GM12878 (cell line): ENCODE measurements around the gene TELO2. TPM values are rescaled to one million over a fixed set of nuclear protein-coding genes. Genes with fewer than 3 reads are reported as not detected.

Experiments used
- ATAC-seq: fragments of 200-7000 bp; cut with Tn5 transposase; 3 replicates; pipeline ENCODE4 v1.9.1; 2020; ENCODE audit warnings: mild to moderate bottlenecking, moderate library complexity
- BruUV-seq: library from RNA; stranded (reverse); fragments of 400-500 nt; replicated peaks from 2 replicates; lab custom pipeline; 2021; lab: Mats Ljungman, UMichigan
- CTCF ChIA-PET: fragments of 300-600 bp; sonication (Branson Sonifier 250); formaldehyde crosslinking; extraction: SDS; loops from one replicate; lab custom pipeline; 2021; ENCODE audit warnings: inconsistent platforms; lab: Yijun Ruan, JAX
- POLR2A ChIA-PET: fragments of 350-600 bp; formaldehyde crosslinking; extraction: SDS; loops from one replicate; lab custom pipeline; 2021; ENCODE audit warnings: inconsistent platforms; lab: Charles Lee
- RAD21 ChIA-PET: fragments of 300-600 bp; sonication (Branson Sonifier 250); formaldehyde crosslinking; loops from one replicate; lab custom pipeline; 2023; ENCODE audit warnings: antibody characterized with exemption; ENCODE audit not compliant: unreplicated experiment; lab: Charles Lee
- SMC1A ChIA-PET: fragments of 300-600 bp; sonication (Branson Sonifier 250); formaldehyde crosslinking; loops from one replicate; lab custom pipeline; 2023; ENCODE audit not compliant: unreplicated experiment, uncharacterized antibody; lab: Charles Lee
- DNase-seq: peaks from one replicate; pipeline ENCODE4 v3.0.0-alpha.2; 2011; ENCODE audit warnings: low read depth, low spot score
- FAIRE-seq: peaks from 3 replicates; lab custom pipeline; 2011; peaks lifted over from hg19 to GRCh38; lab: Jason Lieb, UNC
- H2AFZ ChIP-seq: 2 replicates; pipeline ENCODE4 v1.6.0; 2011; ENCODE audit warnings: low read depth, low read length, control low read depth; ENCODE audit not compliant: control insufficient read depth
- H3K27ac ChIP-seq: 2 replicates; pipeline ENCODE4 v1.5.1; 2011; ENCODE audit warnings: control low read depth; ENCODE audit not compliant: control insufficient read depth, insufficient read depth
- H3K27me3 ChIP-seq, 2 experiments: replicated peaks in 1 of 2; 2 replicates each; pipeline versions ENCODE4 v1.6.0 to v1.6.1; 2011; ENCODE audit warnings: low read length in 1 of 2; ENCODE audit not compliant: control insufficient read depth in 2 of 2, insufficient read depth in 2 of 2
- H3K36me3 ChIP-seq, 2 experiments: 2 replicates each; pipeline ENCODE4 v1.5.1; 2011; ENCODE audit warnings: low read length in 1 of 2; ENCODE audit not compliant: control insufficient read depth in 2 of 2, insufficient read depth in 2 of 2
- H3K4me1 ChIP-seq: 2 replicates; pipeline ENCODE4 v1.6.1; 2011; ENCODE audit warnings: mild to moderate bottlenecking, low read length, moderate library complexity, mixed read lengths; ENCODE audit not compliant: control insufficient read depth, insufficient read depth
- H3K4me2 ChIP-seq: 2 replicates; pipeline ENCODE4 v1.6.0; 2011; ENCODE audit warnings: control low read depth; ENCODE audit not compliant: control insufficient read depth, insufficient read depth
- H3K4me3 ChIP-seq: fragments of 200-600 bp; sonication (generic); 2 replicates; pipeline ENCODE4 v1.5.1; 2016
- H3K79me2 ChIP-seq: 2 replicates; pipeline ENCODE4 v1.6.0; 2011; ENCODE audit warnings: low read length; ENCODE audit not compliant: control insufficient read depth, insufficient read depth
- H3K9ac ChIP-seq: 2 replicates; pipeline ENCODE4 v1.8.0; 2011; ENCODE audit warnings: low read length, control low read depth, mixed read lengths; ENCODE audit not compliant: control insufficient read depth, insufficient read depth
- H3K9me3 ChIP-seq: replicated peaks from 3 replicates; pipeline ENCODE4 v1.5.1; 2011; ENCODE audit warnings: mild to moderate bottlenecking, low read length; ENCODE audit not compliant: control insufficient read depth, insufficient read depth
- H4K20me1 ChIP-seq: 2 replicates; pipeline ENCODE4 v1.6.0; 2011; ENCODE audit not compliant: control insufficient read depth, insufficient read depth
- CEBPB ChIP-seq, 2 experiments: fragments of 150-350 bp in 1 of 2; IDR thresholded peaks; 2 replicates each; pipeline ENCODE4 v1.6.1; 2012 to 2014; ENCODE audit warnings: low read depth in 2 of 2, low read length in 2 of 2, borderline replicate concordance in 1 of 2, inconsistent platforms in 1 of 2
- CHD2 ChIP-seq: IDR thresholded peaks from 2 replicates; pipeline ENCODE4 v1.6.1; 2011; ENCODE audit warnings: low read depth, low read length, improper control_type of control experiment, borderline replicate concordance
- CREB1 ChIP-seq: IDR thresholded peaks from 2 replicates; pipeline ENCODE4 v1.6.1; 2012; ENCODE audit warnings: low read depth, mild to moderate bottlenecking, inconsistent platforms
- E2F8 ChIP-seq: fragments of 450-650 bp; IDR thresholded peaks from 2 replicates; pipeline ENCODE4 v1.6.1; 2018; ENCODE audit warnings: mild to moderate bottlenecking, low read depth, moderate library complexity; ENCODE audit not compliant: partially characterized antibody
- ELK1 ChIP-seq: IDR thresholded peaks from 2 replicates; pipeline ENCODE4 v1.6.1; 2012; ENCODE audit warnings: low read depth, low read length, improper control_type of control experiment
- IKZF1 ChIP-seq: fragments of 450-650 bp; conservative IDR thresholded peaks from 2 replicates; pipeline ENCODE4 v1.6.1; 2017; ENCODE audit warnings: antibody characterized with exemption, mild to moderate bottlenecking
- KDM1A ChIP-seq: fragments of 200-600 bp; sonication (generic); IDR thresholded peaks from 2 replicates; pipeline ENCODE4 v1.6.1; 2016; ENCODE audit warnings: borderline replicate concordance
- MEF2A ChIP-seq: IDR thresholded peaks from 2 replicates; pipeline ENCODE4 v1.6.1; 2011; ENCODE audit warnings: low read depth, mild to moderate bottlenecking, low read length, moderate library complexity; ENCODE audit not compliant: insufficient read depth
- MXI1 ChIP-seq: fragments of 150-350 bp; IDR thresholded peaks from 2 replicates; pipeline ENCODE4 v1.6.1; 2011; ENCODE audit warnings: low read depth, mild to moderate bottlenecking, inconsistent platforms, low read length, improper control_type of control experiment
- NBN ChIP-seq: fragments of 450-650 bp; IDR thresholded peaks from 2 replicates; pipeline ENCODE4 v1.6.1; 2016
- NFYB ChIP-seq: IDR thresholded peaks from 2 replicates; pipeline ENCODE4 v1.6.1; 2011; ENCODE audit warnings: low read depth, mild to moderate bottlenecking, low read length, improper control_type of control experiment, moderate library complexity; ENCODE audit not compliant: insufficient read depth
- NRF1 ChIP-seq: conservative IDR thresholded peaks from 2 replicates; pipeline ENCODE4 v1.6.1; 2011; ENCODE audit warnings: mild to moderate bottlenecking, low read depth, low read length, improper control_type of control experiment
- PML ChIP-seq: IDR thresholded peaks from 2 replicates; pipeline ENCODE4 v1.6.1; 2012; ENCODE audit warnings: low read length, inconsistent platforms
- RELA ChIP-seq: fragments of 450-650 bp; IDR thresholded peaks from 2 replicates; pipeline ENCODE4 v1.8.0; 2014; ENCODE audit warnings: borderline replicate concordance; ENCODE audit not compliant: partially characterized antibody
- TBL1XR1 ChIP-seq: IDR thresholded peaks from 2 replicates; pipeline ENCODE4 v1.6.1; 2012; ENCODE audit warnings: low read depth, low read length, improper control_type of control experiment
- WRNIP1 ChIP-seq: IDR thresholded peaks from 2 replicates; pipeline ENCODE4 v1.6.1; 2011; ENCODE audit warnings: low read depth, low read length, improper control_type of control experiment, borderline replicate concordance
- ZZZ3 ChIP-seq: IDR thresholded peaks from 2 replicates; pipeline ENCODE4 v1.6.1; 2011; ENCODE audit warnings: low read depth; ENCODE audit not compliant: control insufficient read depth, insufficient read length
- WGBS: methylation state at CpG from one replicate; pipeline ENCODE4 v1.1.6; 2016; ENCODE audit warnings: low lambda C conversion rate; ENCODE audit not compliant: insufficient replicate concordance, insufficient coverage; ENCODE audit errors: missing lambda C conversion rate; 5-methylcytosine and 5-hydroxymethylcytosine counted together
- in situ Hi-C: fragments of 300-500 bp; cut with MboI; formaldehyde crosslinking; loops from 9 replicates; pipeline ENCODE4 v1.14.3; 2018; ENCODE audit warnings: mixed read lengths
- intact Hi-C: fragments of 100-400 bp; cut with micrococcal nuclease; formaldehyde crosslinking; loops from one replicate; pipeline ENCODE4 v1.14.2; 2022; ENCODE audit not compliant: unreplicated experiment
- polyA plus RNA-seq, 11 experiments: library from polyadenylated mRNA; depleted of rRNA in 4 of 11; unstranded in 6 of 11; stranded (reverse) in 5 of 11; fragments of >200 nt; fragmentation: Nextera tagmentation in 4 of 11; fragmentation: Illumina TruSeq in 1 of 11; extraction: Ambion mirVana in 4 of 11; extraction: Trizol in 1 of 11; gene quantifications; 1 replicate in 1 of 11; 2 replicates in 10 of 11; pipeline versions ENCODE4 v1.2.1 to v1.2.3, GENCODE V29; 2011 to 2016; ENCODE audit warnings: inconsistent platforms in 2 of 11, missing spikeins in 2 of 11, low read depth in 1 of 11
- total RNA-seq, 4 experiments: library from RNA; depleted of rRNA in 3 of 4; stranded (reverse); fragments of >200 nt in 3 of 4; fragmentation: Illumina TruSeq in 1 of 4; extraction: Trizol in 1 of 4; gene quantifications; 2 replicates each; pipeline versions ENCODE4 v1.2.1 to v1.2.3, GENCODE V29; 2013 to 2021

The TELO2 gene
- total and polyA plus RNA-seq, 10 of the 15 experiments (the other 5 are each of a cell fraction or from before 2014, with no cell fraction given), result 0.55 to 72.8 (median 18.6) TPM

- POLR2A ChIA-PET, result no interaction called here
- CTCF ChIA-PET, result no interaction called here
- SMC1A ChIA-PET, result no interaction called here
Observed at GRCh38 chr16:1536601-1537000, 43.4 kb downstream of the TELO2 start.

GRCh38 chr16:1537138-1537577, 44.0 kb downstream of the TELO2 start:
- no peak for DNase-seq
- intact Hi-C loops, result no loop called here
- POLR2A ChIA-PET, result no interaction called here

More at GRCh38 chr16:1536601-1537000, 43.4 kb downstream of the TELO2 start:
- no peak overlapping the region for H3K4me2 ChIP-seq
- no peak overlapping the region for H2AFZ ChIP-seq
- WGBS, result 38% methylated on average over 13 of the region's 13 CpGs
- H3K79me2 ChIP-seq, result no peaks in the 10 kb centered on the region
- H3K9ac ChIP-seq, result no peak overlapping the region
- FAIRE-seq, result no peak
- no peaks in the 10 kb centered on the region for H4K20me1 ChIP-seq
- no peak for TF ChIP-seq WRNIP1
- TF ChIP-seq CREB1, result no peak
- TF ChIP-seq CHD2, result no peak
- TF ChIP-seq KDM1A, result no peak
- TF ChIP-seq ZZZ3, result no peak
- no peak for TF ChIP-seq PML
- H3K27me3 ChIP-seq, result no peaks in the 10 kb centered on the region; a peak in 2 of 4 replicates
- in situ Hi-C loops, result no loop called here
- no peak for ATAC-seq
- DNase-seq, result no peak
- H3K9me3 ChIP-seq, result no peaks in the 10 kb centered on the region
- intact Hi-C loops, result no loop called here
- H3K27ac ChIP-seq, result no peak overlapping the region
- H3K4me1 ChIP-seq, result no peaks in the 10 kb centered on the region
- H3K4me3 ChIP-seq, result no peak overlapping the region
- H3K36me3 ChIP-seq, result no peaks in the 10 kb centered on the region
- RAD21 ChIA-PET, result no interaction called here
- no TSS peak for BruUV-seq

More at GRCh38 chr16:1537138-1537577, 44.0 kb downstream of the TELO2 start:
- H4K20me1 ChIP-seq, result no peaks in the 10 kb centered on the region
- in situ Hi-C loops, result no loop called here
- CTCF ChIA-PET, result no interaction called here
- H3K4me3 ChIP-seq, result no peak overlapping the region
- FAIRE-seq (no peak), ATAC-seq (no peak)
- no peaks in the 10 kb centered on the region; a peak in 1 of 4 replicates for H3K27me3 ChIP-seq
- no TSS peak for BruUV-seq
- H3K4me1 ChIP-seq, result no peaks in the 10 kb centered on the region
- H3K36me3 ChIP-seq, result no peaks in the 10 kb centered on the region
- no peak overlapping the region for H2AFZ ChIP-seq
- RAD21 ChIA-PET, result no interaction called here
- no peak overlapping the region for H3K9ac ChIP-seq
- H3K27ac ChIP-seq, result no peak overlapping the region
- SMC1A ChIA-PET, result no interaction called here
- H3K4me2 ChIP-seq, result no peak overlapping the region
- WGBS, result 73% methylated on average over 25 of the region's 27 CpGs
- TF ChIP-seq RELA (no peak), NFYB (no peak), E2F8 (no peak), IKZF1 (no peak), MEF2A (no peak), CEBPB (IDR thresholded peaks at IDR 0.05; ENCODE audit: borderline replicate concordance in 1 of 2, low read depth in 2 of 2, low read length in 2 of 2) (no peak), NRF1 (no peak), ELK1 (no peak), TBL1XR1 (no peak), NBN (no peak), MXI1 (no peak)
- TF ChIP-seq, all 136 proteins: peak for 0
- no peaks in the 10 kb centered on the region for H3K9me3 ChIP-seq
- no peaks in the 10 kb centered on the region for H3K79me2 ChIP-seq
